Panc1 (cell line): ENCODE measurements around the gene EDEM3.

Source experiments
- CTCF ChIP-seq: fragments of 450-650 bp; IDR thresholded peaks from 2 replicates; pipeline ENCODE4 v1.5.1; 2017; ENCODE audit warnings: mild to moderate bottlenecking
- POLR2AphosphoS5 ChIP-seq: IDR thresholded peaks from 2 replicates; pipeline ENCODE4 v1.6.1; 2012; ENCODE audit warnings: mild to moderate bottlenecking, low read depth, low read length, moderate library complexity
- SIN3A ChIP-seq: IDR thresholded peaks from 2 replicates; pipeline ENCODE4 v1.6.1; 2012; ENCODE audit warnings: low read depth, mild to moderate bottlenecking, low read length, moderate library complexity, borderline replicate concordance; ENCODE audit not compliant: insufficient read depth
- TCF7L2 ChIP-seq: IDR thresholded peaks from 2 replicates; pipeline ENCODE4 v1.6.1; 2011; ENCODE audit warnings: mild to moderate bottlenecking, low read depth, low read length, inconsistent platforms
- TF ChIP-seq, protein P1 (sequence below), 2 experiments: IDR thresholded peaks; 2 replicates each; pipeline ENCODE4 v1.6.1; 2011 to 2012; ENCODE audit warnings: low read depth in 2 of 2, control low read depth in 1 of 2, low read length in 1 of 2, mild to moderate bottlenecking in 1 of 2, moderate library complexity in 1 of 2; ENCODE audit not compliant: insufficient read depth in 1 of 2

DNA sequence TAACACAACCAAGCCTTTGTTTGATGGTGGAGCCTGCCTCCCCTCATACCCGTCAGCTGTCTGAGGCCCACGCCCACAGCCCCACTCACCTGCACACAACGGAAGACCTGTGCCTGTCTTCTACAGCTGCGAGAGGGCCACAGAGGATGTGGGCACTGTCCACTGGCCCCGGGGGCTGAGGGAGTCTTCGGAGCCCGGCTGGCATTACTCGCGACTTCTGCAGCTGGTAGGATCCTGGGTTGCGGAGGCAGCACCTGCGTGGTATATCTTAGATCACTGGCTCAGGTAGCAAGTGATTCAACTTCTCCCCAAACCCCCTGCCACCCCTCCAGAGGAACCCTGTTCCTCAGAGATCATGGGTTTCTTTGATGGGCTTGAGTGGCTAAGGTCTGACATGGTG lies 109.9 kb downstream of the EDEM3 start:
- TF ChIP-seq POLR2AphosphoS5: no peak
- TF ChIP-seq CTCF: no peak
- no peak for TF ChIP-seq TCF7L2
- TF ChIP-seq, protein P1, sequence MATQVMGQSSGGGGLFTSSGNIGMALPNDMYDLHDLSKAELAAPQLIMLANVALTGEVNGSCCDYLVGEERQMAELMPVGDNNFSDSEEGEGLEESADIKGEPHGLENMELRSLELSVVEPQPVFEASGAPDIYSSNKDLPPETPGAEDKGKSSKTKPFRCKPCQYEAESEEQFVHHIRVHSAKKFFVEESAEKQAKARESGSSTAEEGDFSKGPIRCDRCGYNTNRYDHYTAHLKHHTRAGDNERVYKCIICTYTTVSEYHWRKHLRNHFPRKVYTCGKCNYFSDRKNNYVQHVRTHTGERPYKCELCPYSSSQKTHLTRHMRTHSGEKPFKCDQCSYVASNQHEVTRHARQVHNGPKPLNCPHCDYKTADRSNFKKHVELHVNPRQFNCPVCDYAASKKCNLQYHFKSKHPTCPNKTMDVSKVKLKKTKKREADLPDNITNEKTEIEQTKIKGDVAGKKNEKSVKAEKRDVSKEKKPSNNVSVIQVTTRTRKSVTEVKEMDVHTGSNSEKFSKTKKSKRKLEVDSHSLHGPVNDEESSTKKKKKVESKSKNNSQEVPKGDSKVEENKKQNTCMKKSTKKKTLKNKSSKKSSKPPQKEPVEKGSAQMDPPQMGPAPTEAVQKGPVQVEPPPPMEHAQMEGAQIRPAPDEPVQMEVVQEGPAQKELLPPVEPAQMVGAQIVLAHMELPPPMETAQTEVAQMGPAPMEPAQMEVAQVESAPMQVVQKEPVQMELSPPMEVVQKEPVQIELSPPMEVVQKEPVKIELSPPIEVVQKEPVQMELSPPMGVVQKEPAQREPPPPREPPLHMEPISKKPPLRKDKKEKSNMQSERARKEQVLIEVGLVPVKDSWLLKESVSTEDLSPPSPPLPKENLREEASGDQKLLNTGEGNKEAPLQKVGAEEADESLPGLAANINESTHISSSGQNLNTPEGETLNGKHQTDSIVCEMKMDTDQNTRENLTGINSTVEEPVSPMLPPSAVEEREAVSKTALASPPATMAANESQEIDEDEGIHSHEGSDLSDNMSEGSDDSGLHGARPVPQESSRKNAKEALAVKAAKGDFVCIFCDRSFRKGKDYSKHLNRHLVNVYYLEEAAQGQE (IDR thresholded peaks at IDR 0.05; ENCODE audit: insufficient read depth in 1 of 2, low read depth in 2 of 2, low read length in 1 of 2): no peak
- no peak for TF ChIP-seq SIN3A
